IMR-90 (cell line): Measurements from ENCODE around the gene AKNA.

ENCODE experiments used
- CEBPB ChIP-seq: IDR thresholded peaks from 2 replicates; pipeline ENCODE4 v1.6.1; 2012; ENCODE audit warnings: low read depth, low read length, improper control_type of control experiment
- MXI1 ChIP-seq: IDR thresholded peaks from 2 replicates; pipeline ENCODE4 v1.6.1; 2012; ENCODE audit warnings: low read depth, mild to moderate bottlenecking, low read length, moderate library complexity, borderline replicate concordance
- RFX5 ChIP-seq: IDR thresholded peaks from 2 replicates; pipeline ENCODE4 v1.8.0; 2012; ENCODE audit warnings: low read depth, mild to moderate bottlenecking, low read length, moderate library complexity
- TF ChIP-seq, protein P1 (sequence below): conservative IDR thresholded peaks from 2 replicates; pipeline ENCODE4 v1.5.1; 2012; ENCODE audit warnings: mild to moderate bottlenecking, low read depth, low read length, improper control_type of control experiment
- TF ChIP-seq, protein P2 (sequence below): fragments of 150-350 bp; IDR thresholded peaks from 2 replicates; pipeline ENCODE4 v1.6.1; 2017; ENCODE audit warnings: mild to moderate bottlenecking, antibody characterized with exemption, low read length, low read depth

DNA sequence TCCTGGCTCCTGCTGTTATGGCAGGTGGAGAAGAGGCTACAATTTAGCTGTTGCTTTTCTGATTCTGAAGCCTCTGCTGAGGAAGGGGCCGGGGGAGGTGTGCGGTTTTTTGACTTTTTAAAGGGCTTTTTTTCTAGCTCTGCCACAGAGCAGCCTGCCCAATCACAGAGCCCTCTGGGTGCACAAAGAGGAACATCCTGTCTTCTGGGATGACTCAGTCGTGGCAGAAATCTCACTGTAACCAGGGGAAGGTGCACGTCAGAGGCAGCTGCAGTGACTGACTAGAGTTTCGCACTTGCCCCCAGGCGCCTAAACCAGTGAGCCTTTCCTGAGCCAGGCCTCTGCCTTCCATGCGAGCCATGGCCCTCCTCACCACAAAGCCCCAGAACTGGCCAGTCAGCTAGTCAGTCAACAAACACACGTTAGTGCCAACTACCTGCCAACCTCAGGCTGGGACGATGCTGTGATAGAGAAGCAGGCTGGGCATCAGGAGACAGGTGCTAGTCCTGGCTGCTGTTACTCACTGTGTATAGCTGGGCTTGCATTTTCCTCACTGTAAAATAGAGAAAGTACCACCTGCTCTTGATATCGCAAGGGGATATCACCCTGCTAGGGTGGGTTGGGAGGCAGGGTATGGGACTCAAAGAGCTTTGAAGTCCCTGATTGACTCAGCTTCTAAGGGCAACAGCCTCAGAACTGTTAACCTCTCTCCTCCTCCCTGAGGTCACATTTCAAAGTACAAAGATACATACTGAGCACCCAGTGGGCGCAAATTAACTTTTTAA, 2.2 kb downstream of the AKNA start:
- TF ChIP-seq, protein P1, sequence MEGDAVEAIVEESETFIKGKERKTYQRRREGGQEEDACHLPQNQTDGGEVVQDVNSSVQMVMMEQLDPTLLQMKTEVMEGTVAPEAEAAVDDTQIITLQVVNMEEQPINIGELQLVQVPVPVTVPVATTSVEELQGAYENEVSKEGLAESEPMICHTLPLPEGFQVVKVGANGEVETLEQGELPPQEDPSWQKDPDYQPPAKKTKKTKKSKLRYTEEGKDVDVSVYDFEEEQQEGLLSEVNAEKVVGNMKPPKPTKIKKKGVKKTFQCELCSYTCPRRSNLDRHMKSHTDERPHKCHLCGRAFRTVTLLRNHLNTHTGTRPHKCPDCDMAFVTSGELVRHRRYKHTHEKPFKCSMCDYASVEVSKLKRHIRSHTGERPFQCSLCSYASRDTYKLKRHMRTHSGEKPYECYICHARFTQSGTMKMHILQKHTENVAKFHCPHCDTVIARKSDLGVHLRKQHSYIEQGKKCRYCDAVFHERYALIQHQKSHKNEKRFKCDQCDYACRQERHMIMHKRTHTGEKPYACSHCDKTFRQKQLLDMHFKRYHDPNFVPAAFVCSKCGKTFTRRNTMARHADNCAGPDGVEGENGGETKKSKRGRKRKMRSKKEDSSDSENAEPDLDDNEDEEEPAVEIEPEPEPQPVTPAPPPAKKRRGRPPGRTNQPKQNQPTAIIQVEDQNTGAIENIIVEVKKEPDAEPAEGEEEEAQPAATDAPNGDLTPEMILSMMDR, result no peak
- peak; percentile 26; the same call in 1 of the 2 replicates for TF ChIP-seq CEBPB
- TF ChIP-seq, protein P2, sequence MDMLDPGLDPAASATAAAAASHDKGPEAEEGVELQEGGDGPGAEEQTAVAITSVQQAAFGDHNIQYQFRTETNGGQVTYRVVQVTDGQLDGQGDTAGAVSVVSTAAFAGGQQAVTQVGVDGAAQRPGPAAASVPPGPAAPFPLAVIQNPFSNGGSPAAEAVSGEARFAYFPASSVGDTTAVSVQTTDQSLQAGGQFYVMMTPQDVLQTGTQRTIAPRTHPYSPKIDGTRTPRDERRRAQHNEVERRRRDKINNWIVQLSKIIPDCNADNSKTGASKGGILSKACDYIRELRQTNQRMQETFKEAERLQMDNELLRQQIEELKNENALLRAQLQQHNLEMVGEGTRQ, result no peak
- no peak for TF ChIP-seq RFX5
- TF ChIP-seq MXI1, result no peak
